H1 (cell line): Measurements from ENCODE around the gene SIRT5. TPM values are rescaled to one million over a fixed set of nuclear protein-coding genes. Genes with fewer than 3 reads are reported as not detected.

Source experiments
- CTCF ChIA-PET: fragments of 300-600 bp; sonication (Branson Sonifier 250); formaldehyde crosslinking; loops from one replicate; lab custom pipeline; 2021; ENCODE audit not compliant: partially characterized antibody; lab: Charles Lee
- POLR2A ChIA-PET: fragments of 300-600 bp; sonication (Branson Sonifier 250); formaldehyde crosslinking; loops from one replicate; lab custom pipeline; 2021; ENCODE audit warnings: inconsistent platforms; ENCODE audit not compliant: partially characterized antibody; lab: Charles Lee
- DNase-seq, 2 experiments: peaks; one replicate each; pipeline versions ENCODE4 v3.0.0 to v3.0.0-alpha.2; 2010 to 2022; ENCODE audit warnings: low spot score in 2 of 2, low read depth in 1 of 2, mixed read lengths in 1 of 2
- FAIRE-seq: peaks from 2 replicates; lab custom pipeline; 2011; peaks lifted over from hg19 to GRCh38; lab: Jason Lieb, UNC
- H2AFZ ChIP-seq: 2 replicates; pipeline ENCODE4 v1.8.1; 2012; ENCODE audit warnings: low read length, inconsistent platforms
- H2AK5ac ChIP-seq: 2 replicates; pipeline ENCODE4 v1.6.1; 2013; ENCODE audit warnings: low read depth, low read length
- H2BK120ac ChIP-seq: replicated peaks from 2 replicates; pipeline ENCODE3; 2013; ENCODE audit warnings: low read depth, low read length, inconsistent platforms
- H2BK12ac ChIP-seq: 2 replicates; pipeline ENCODE4 v1.6.1; 2013; ENCODE audit warnings: low read depth, low read length
- H2BK15ac ChIP-seq: 2 replicates; pipeline ENCODE4 v1.6.1; 2013; ENCODE audit warnings: low read length
- H2BK20ac ChIP-seq: 2 replicates; pipeline ENCODE4 v1.6.1; 2013; ENCODE audit warnings: low read length
- H2BK5ac ChIP-seq: 2 replicates; pipeline ENCODE4 v1.6.1; 2013; ENCODE audit warnings: low read depth, low read length
- H3K14ac ChIP-seq: 2 replicates; pipeline ENCODE4 v1.6.1; 2013; ENCODE audit warnings: inconsistent platforms; ENCODE audit not compliant: insufficient read length
- H3K18ac ChIP-seq: 2 replicates; pipeline ENCODE4 v1.6.1; 2013; ENCODE audit warnings: low read length; ENCODE audit errors: extremely low read depth
- H3K23ac ChIP-seq: 2 replicates; pipeline ENCODE4 v1.6.1; 2013; ENCODE audit warnings: inconsistent platforms; ENCODE audit not compliant: insufficient read length
- H3K23me2 ChIP-seq: 2 replicates; pipeline ENCODE4 v1.6.1; 2013; ENCODE audit warnings: low read depth, low read length
- H3K27ac ChIP-seq: 2 replicates; pipeline ENCODE4 v1.6.1; 2011; ENCODE audit warnings: low read depth, low read length, inconsistent platforms
- H3K27me3 ChIP-seq, 4 experiments: replicated peaks in 1 of 4; 1 replicate in 1 of 4; 2 replicates in 3 of 4; pipeline versions ENCODE4 v1.6.1 to v1.8.1; 2011 to 2013; ENCODE audit warnings: low read length in 3 of 4, mild to moderate bottlenecking in 3 of 4, inconsistent platforms in 2 of 4, mixed read lengths in 2 of 4, moderate library complexity in 1 of 4; ENCODE audit not compliant: control insufficient read depth in 3 of 4, insufficient read depth in 3 of 4; ENCODE audit errors: extremely low read depth in 1 of 4
- H3K36me3 ChIP-seq, 4 experiments: 2 replicates each; pipeline versions ENCODE4 v1.6.1 to v1.8.1; 2011 to 2013; ENCODE audit warnings: mild to moderate bottlenecking in 4 of 4, low read length in 3 of 4, moderate library complexity in 2 of 4, control low read depth in 1 of 4, inconsistent platforms in 1 of 4; ENCODE audit not compliant: insufficient read depth in 4 of 4, control insufficient read depth in 2 of 4
- H3K4ac ChIP-seq: replicated peaks from 2 replicates; pipeline ENCODE3; 2013; ENCODE audit warnings: low read length, low read depth, mixed read lengths, inconsistent platforms; ENCODE audit not compliant: insufficient read length
- H3K4me1 ChIP-seq, 4 experiments: replicated peaks in 1 of 4; 1 replicate in 1 of 4; 2 replicates in 3 of 4; pipeline versions ENCODE4 v1.6.1 to v1.8.1; 2011 to 2013; ENCODE audit warnings: low read length in 3 of 4, inconsistent platforms in 2 of 4, mixed read lengths in 1 of 4; ENCODE audit not compliant: insufficient read depth in 4 of 4, control insufficient read depth in 3 of 4
- H3K4me2 ChIP-seq, 2 experiments: 2 replicates each; pipeline versions ENCODE4 v1.6.1 to v1.8.1; 2011 to 2013; ENCODE audit warnings: low read depth in 2 of 2, low read length in 2 of 2, control low read depth in 1 of 2, inconsistent platforms in 1 of 2, mild to moderate bottlenecking in 1 of 2; ENCODE audit not compliant: insufficient read depth in 1 of 2
- H3K4me3 ChIP-seq, 4 experiments: fragments of 200-600, 300-600 bp in 1 of 4; sonication (generic), shearing (Covaris generic), sonication (Bioruptor Twin) in 1 of 4; 2 replicates each; pipeline versions ENCODE4 v1.5.1 to v1.8.1; 2011 to 2016; ENCODE audit warnings: low read length in 4 of 4, low read depth in 3 of 4, control low read depth in 2 of 4, inconsistent platforms in 2 of 4, mild to moderate bottlenecking in 2 of 4, mixed read lengths in 1 of 4, moderate library complexity in 1 of 4; ENCODE audit not compliant: insufficient read depth in 2 of 4; ENCODE audit errors: extremely low read depth in 1 of 4
- H3K56ac ChIP-seq: replicated peaks from 2 replicates; pipeline ENCODE3; 2013; ENCODE audit warnings: low read depth, mild to moderate bottlenecking, mixed read lengths, low read length, inconsistent platforms; ENCODE audit not compliant: insufficient read length
- H3K79me1 ChIP-seq: 2 replicates; pipeline ENCODE4 v1.6.1; 2013; ENCODE audit warnings: low read depth, low read length, control low read depth
- H3K79me2 ChIP-seq, 2 experiments: 2 replicates each; pipeline versions ENCODE4 v1.6.1 to v1.8.1; 2012 to 2013; ENCODE audit warnings: low read length in 2 of 2, mild to moderate bottlenecking in 2 of 2, inconsistent platforms in 1 of 2; ENCODE audit not compliant: insufficient read depth in 2 of 2, control insufficient read depth in 1 of 2
- H3K9ac ChIP-seq, 4 experiments: replicated peaks in 1 of 4; 1 replicate in 1 of 4; 2 replicates in 3 of 4; pipeline versions ENCODE4 v1.6.1 to v1.8.1; 2011 to 2013; ENCODE audit warnings: low read depth in 3 of 4, low read length in 3 of 4, control low read depth in 2 of 4, mild to moderate bottlenecking in 2 of 4, moderate library complexity in 2 of 4, inconsistent platforms in 1 of 4; ENCODE audit errors: extremely low read depth in 1 of 4
- H3K9me3 ChIP-seq, 2 experiments: 2 replicates each; pipeline versions ENCODE4 v1.6.1 to v1.8.1; 2012 to 2013; ENCODE audit warnings: mild to moderate bottlenecking in 2 of 2, moderate library complexity in 2 of 2, control low read depth in 1 of 2, inconsistent platforms in 1 of 2, low read depth in 1 of 2, low read length in 1 of 2, mixed read lengths in 1 of 2; ENCODE audit not compliant: insufficient read depth in 2 of 2
- H4K20me1 ChIP-seq, 2 experiments: replicated peaks in 1 of 2; 2 replicates each; pipeline versions ENCODE3 to v1.8.1; 2011 to 2013; ENCODE audit warnings: inconsistent platforms in 2 of 2, low read length in 2 of 2, mild to moderate bottlenecking in 1 of 2; ENCODE audit not compliant: insufficient read depth in 2 of 2, control insufficient read depth in 1 of 2
- H4K5ac ChIP-seq: 2 replicates; pipeline ENCODE4 v1.6.1; 2013; ENCODE audit warnings: low read length, low read depth, mixed read lengths, inconsistent platforms; ENCODE audit not compliant: insufficient read length
- H4K8ac ChIP-seq: 2 replicates; pipeline ENCODE4 v1.8.0; 2013; ENCODE audit warnings: mild to moderate bottlenecking, moderate library complexity, low read length, inconsistent platforms; ENCODE audit not compliant: insufficient read depth; ENCODE audit errors: extremely low read depth
- H4K91ac ChIP-seq: replicated peaks from 2 replicates; pipeline ENCODE3; 2013; ENCODE audit warnings: low read length, mixed read lengths, inconsistent platforms; ENCODE audit not compliant: insufficient read length
- ATF2 ChIP-seq: IDR thresholded peaks from 2 replicates; pipeline ENCODE4 v1.6.1; 2012; ENCODE audit warnings: low read length, inconsistent platforms
- ATF3 ChIP-seq: IDR thresholded peaks from 2 replicates; pipeline ENCODE4 v1.6.1; 2011; ENCODE audit warnings: low read depth, mild to moderate bottlenecking, low read length; ENCODE audit not compliant: insufficient read depth
- EZH2 ChIP-seq: fragments of 200-600 bp; sonication (generic); IDR thresholded peaks from 2 replicates; pipeline ENCODE4 v1.7.1; 2012; ENCODE audit warnings: low read depth, mild to moderate bottlenecking, moderate library complexity, low read length, inconsistent platforms; ENCODE audit not compliant: severe bottlenecking
- HDAC6 ChIP-seq: IDR thresholded peaks from one replicate; pipeline ENCODE4 v1.7.1; 2012; ENCODE audit warnings: low read depth, mild to moderate bottlenecking, inconsistent platforms, low read length, moderate library complexity
- KDM4A ChIP-seq: IDR thresholded peaks from one replicate; pipeline ENCODE4 v1.7.1; 2012; ENCODE audit warnings: low read depth, mild to moderate bottlenecking, moderate library complexity, low read length, inconsistent platforms; ENCODE audit not compliant: severe bottlenecking
- MAX ChIP-seq: IDR thresholded peaks from 2 replicates; pipeline ENCODE4 v1.6.1; 2012; ENCODE audit warnings: inconsistent platforms
- RNF2 ChIP-seq: fragments of 200-900, 300-1000 bp; sonication (generic); IDR thresholded peaks from 2 replicates; pipeline ENCODE4 v1.7.1; 2016; ENCODE audit warnings: borderline replicate concordance, low read depth, mild to moderate bottlenecking, antibody characterized with exemption, low read length; ENCODE audit not compliant: poor library complexity, severe bottlenecking; ENCODE audit errors: missing control alignments
- TEAD4 ChIP-seq: IDR thresholded peaks from 2 replicates; pipeline ENCODE4 v1.6.1; 2012; ENCODE audit warnings: low read depth, low read length, inconsistent platforms, mixed read lengths
- whole genome bisulfite sequencing, 2 experiments: shearing (Covaris generic) in 1 of 2; methylation state at CpG; one replicate each; pipeline versions ENCODE4 v1.1.6 to v1.1.7; 2013 to 2015; ENCODE audit warnings: low lambda C conversion rate in 2 of 2, mixed read lengths in 2 of 2, inconsistent platforms in 1 of 2, low coverage in 1 of 2, missing lambda C conversion rate in 1 of 2; ENCODE audit not compliant: insufficient replicate concordance in 2 of 2, insufficient coverage in 1 of 2, insufficient read length in 1 of 2; ENCODE audit errors: extremely low coverage in 1 of 2, missing lambda C conversion rate in 1 of 2; 5-methylcytosine and 5-hydroxymethylcytosine counted together
- polyA plus RNA-seq, 7 experiments: library from polyadenylated mRNA; depleted of rRNA in 3 of 7; stranded (reverse) in 5 of 7; unstranded in 2 of 7; fragments of >200 nt in 5 of 7; fragments of 200-250 nt in 2 of 7; gene quantifications; 1 replicate in 5 of 7; 2 replicates in 1 of 7; 4 replicates in 1 of 7; pipeline versions ENCODE4 v1.2.1 to v1.2.3, GENCODE V29; 2011 to 2013; ENCODE audit warnings: missing spikeins in 2 of 7, mixed read lengths in 2 of 7
- total RNA-seq: library from RNA; stranded (reverse); fragmentation: NEBNext Ultra II Directional; extraction: Animal tissue kit (Norgen Biotek cat#: 25700); gene quantifications from 2 replicates; pipeline ENCODE4 v1.2.1, GENCODE V29; 2021

Gene SIRT5
- total and polyA plus RNA-seq, 2 of the 8 experiments (the other 6 are each of a cell fraction or from before 2014, with no cell fraction given), result 7.4 to 14.7 TPM

DNA sequence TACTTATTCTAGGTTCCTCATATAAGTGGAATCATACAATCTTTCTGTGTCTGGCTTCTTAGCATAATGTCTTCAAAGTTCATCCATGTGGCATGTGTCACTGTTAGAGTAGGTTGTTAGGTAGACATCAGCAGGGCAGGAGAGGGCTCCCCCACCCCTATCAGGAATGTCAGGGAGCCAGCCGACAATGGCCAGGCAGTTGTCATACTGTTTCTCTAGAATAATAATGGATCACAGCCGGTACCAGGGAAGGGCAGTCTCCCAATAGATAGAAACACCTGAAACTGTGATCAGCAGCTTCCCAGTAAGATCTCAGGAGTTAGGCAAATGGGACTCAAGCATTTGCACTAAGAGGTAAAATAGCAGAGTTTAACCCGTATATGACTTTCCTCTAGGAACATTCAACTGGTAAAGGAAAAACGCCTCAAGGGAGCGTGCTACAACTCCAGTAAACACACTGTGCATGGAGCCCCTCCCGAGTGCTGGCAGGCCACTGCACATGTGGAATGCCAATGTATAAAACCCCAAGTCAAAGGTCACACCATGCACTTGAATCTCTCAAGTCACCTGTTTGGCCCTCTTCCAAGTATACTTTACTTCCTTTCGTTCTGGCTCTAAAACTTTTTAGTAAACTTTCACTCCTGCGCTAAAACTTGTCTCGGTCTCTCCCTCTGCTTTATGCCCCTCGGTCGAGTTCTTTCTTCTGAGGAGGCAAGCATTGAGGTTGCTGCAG, 29.8 kb upstream of the SIRT5 start:
- H3K27ac ChIP-seq, result no peak overlapping the region
- no peak overlapping the region for H3K4me3 ChIP-seq
- H3K4me1 ChIP-seq, result peaks cover 0 to 10% (median 2%) of the 10 kb centered on the region in 4 experiments; a peak in 3 of 7 replicates
- H3K9ac ChIP-seq, result no peak overlapping the region
- H3K56ac ChIP-seq, result no peak overlapping the region
- H2BK5ac ChIP-seq, result no peak overlapping the region
- H2BK12ac ChIP-seq, result no peak overlapping the region
- POLR2A ChIA-PET, result interaction anchor here (1.4 kb wide), 1 partner anchor 29 kb away, joined by 4 read pairs; the partner anchor contains the start of gene SIRT5
- H3K79me1 ChIP-seq, result no peaks in the 10 kb centered on the region
- no peaks in the 10 kb centered on the region for H4K20me1 ChIP-seq
- no peaks in the 10 kb centered on the region for H3K27me3 ChIP-seq
- 70% methylated on average over 11 of the region's 11 CpGs; no CpG with 5 or more reads in 1 of the 2 experiments for WGBS, 2 experiments
- FAIRE-seq (peak; percentile 80), DNase-seq (no peak)
- no peak overlapping the region for H3K4ac ChIP-seq
- H3K14ac ChIP-seq, result no peak overlapping the region
- H4K91ac ChIP-seq, result no peak overlapping the region
- no peak overlapping the region for H2BK120ac ChIP-seq
- no peak overlapping the region for H4K8ac ChIP-seq
- H3K36me3 ChIP-seq, result no peaks in the 10 kb centered on the region
- 0 out of 2 replicates have a peak overlapping the region, but pooled peaks have one; percentile 57 for H2AK5ac ChIP-seq
- H2BK15ac ChIP-seq, result peak overlapping the region; percentile 46; the same call in 1 of the 2 replicates
- no peak overlapping the region for H3K23ac ChIP-seq
- CTCF ChIA-PET, result interaction anchor here (1.2 to 2.2 kb wide), 2 partner anchors 8 to 32 kb away, joined by 3 to 6 read pairs; no protein-coding TSS in a partner anchor
- H3K18ac ChIP-seq, result no peak overlapping the region; the same call in 1 of the 2 replicates
- no peak overlapping the region for H2AFZ ChIP-seq
- H3K79me2 ChIP-seq, result no peaks in the 10 kb centered on the region
- no peak overlapping the region for H4K5ac ChIP-seq
- 0 out of 4 replicates have a peak, but pooled peaks cover 2 to 3% of the 10 kb centered on the region in 2 experiments for H3K9me3 ChIP-seq
- peak overlapping the region; percentile 56 for H2BK20ac ChIP-seq
- H3K4me2 ChIP-seq, result peak overlapping the region in 1 of 2 experiments; percentile 7; a peak in 1 of 4 replicates
- H3K23me2 ChIP-seq, result no peaks in the 10 kb centered on the region
- TF ChIP-seq ATF3 (no peak), RNF2 (no peak), KDM4A (no peak), HDAC6 (no peak), TEAD4 (peak; percentile 80), EZH2 (no peak), ATF2 (no peak), MAX (peak; percentile 42; the same call in 1 of the 2 replicates)
